Mucosa of stomach (tissue), 1 donor: Measurements from ENCODE around the gene CNNM1.

Source experiments
- H3K27me3 ChIP-seq: one replicate; pipeline ENCODE4 v1.7.0; 2013; ENCODE audit warnings: mild to moderate bottlenecking, low read length; ENCODE audit not compliant: control insufficient read depth, insufficient read depth
- H3K36me3 ChIP-seq: one replicate; pipeline ENCODE4 v1.7.0; 2013; ENCODE audit warnings: low read length; ENCODE audit not compliant: control insufficient read depth, insufficient read depth
- H3K4me1 ChIP-seq: one replicate; pipeline ENCODE4 v1.7.0; 2013; ENCODE audit warnings: mild to moderate bottlenecking, low read length; ENCODE audit not compliant: control insufficient read depth, insufficient read depth
- H3K4me3 ChIP-seq: one replicate; pipeline ENCODE4 v1.7.0; 2013; ENCODE audit warnings: low read length
- H3K9ac ChIP-seq: one replicate; pipeline ENCODE4 v1.7.0; 2013; ENCODE audit warnings: mild to moderate bottlenecking, low read length, moderate library complexity
- H3K9me3 ChIP-seq: one replicate; pipeline ENCODE4 v1.7.0; 2013; ENCODE audit warnings: mild to moderate bottlenecking, low read length, moderate library complexity; ENCODE audit not compliant: control insufficient read depth
- donor health status: Pancreatic carcinoma.

Gene CNNM1

GRCh38 chr10:99329304-99329553 is at the start of gene CNNM1:
Gene CNNM1, plus strand, starts transcription at chr10:99329356. Its CDS starts 32 bp downstream, at chr10:99329388.
- peak within 1 kb of the TSS; percentile 43 for H3K4me3 ChIP-seq
- peaks cover 10% of the 10 kb centered on the region for H3K4me1 ChIP-seq
- peak within 1 kb of the TSS; percentile 28 for H3K9ac ChIP-seq
- no peaks in the 10 kb centered on the region for H3K36me3 ChIP-seq
- H3K27me3 ChIP-seq = peaks cover 11% of the 10 kb centered on the region
- H3K9me3 ChIP-seq = no peaks in the 10 kb centered on the region

- H3K9me3 ChIP-seq = no peaks in the 10 kb centered on the region
- no peaks in the 10 kb centered on the region for H3K27me3 ChIP-seq
- no peak overlapping the region for H3K4me3 ChIP-seq
- no peaks in the 10 kb centered on the region for H3K36me3 ChIP-seq
- no peaks in the 10 kb centered on the region for H3K4me1 ChIP-seq
- no peak overlapping the region for H3K9ac ChIP-seq
These were observed 49.5 kb upstream of the CNNM1 start for GRCh38 chr10:99279626-99280111.

- Histone ChIP-seq H3K27me3 (no peaks in the 10 kb centered on the region), H3K9me3 (no peaks in the 10 kb centered on the region), H3K36me3 (no peaks in the 10 kb centered on the region), H3K4me3 (no peak overlapping the region), H3K4me1 (no peaks in the 10 kb centered on the region), H3K9ac (no peak overlapping the region)
These were observed 48.7 kb upstream of the CNNM1 start for GRCh38 chr10:99280472-99280871.

- Histone ChIP-seq H3K4me3 (no peak overlapping the region), H3K9ac (no peak overlapping the region)
These were observed 43.3 kb upstream of the CNNM1 start for GRCh38 chr10:99285881-99286280.

GRCh38 chr10:99290306-99290705 is 38.9 kb upstream of the CNNM1 start:
- Histone ChIP-seq H3K4me3 (no peak overlapping the region), H3K27me3 (no peaks in the 10 kb centered on the region), H3K36me3 (no peaks in the 10 kb centered on the region), H3K9me3 (no peaks in the 10 kb centered on the region), H3K4me1 (no peaks in the 10 kb centered on the region), H3K9ac (no peak overlapping the region)

More at GRCh38 chr10:99285881-99286280, 43.3 kb upstream of the CNNM1 start:
- Histone ChIP-seq H3K27me3 (no peaks in the 10 kb centered on the region), H3K36me3 (no peaks in the 10 kb centered on the region), H3K9me3 (no peaks in the 10 kb centered on the region), H3K4me1 (no peaks in the 10 kb centered on the region)

- Histone ChIP-seq H3K4me3 (no peak overlapping the region), H3K27me3 (no peaks in the 10 kb centered on the region), H3K4me1 (no peaks in the 10 kb centered on the region), H3K9ac (no peak overlapping the region), H3K36me3 (no peaks in the 10 kb centered on the region), H3K9me3 (no peaks in the 10 kb centered on the region)
These were observed 37.0 kb upstream of the CNNM1 start for GRCh38 chr10:99292159-99292558.

GRCh38 chr10:99296605-99297004 is 32.6 kb upstream of the CNNM1 start:
- no peaks in the 10 kb centered on the region for H3K9me3 ChIP-seq
- no peak overlapping the region for H3K9ac ChIP-seq
- H3K36me3 ChIP-seq = no peaks in the 10 kb centered on the region
- H3K4me3 ChIP-seq = no peak overlapping the region
- no peaks in the 10 kb centered on the region for H3K4me1 ChIP-seq
- no peaks in the 10 kb centered on the region for H3K27me3 ChIP-seq

GRCh38 chr10:99297033-99297432 is 32.1 kb upstream of the CNNM1 start:
- Histone ChIP-seq H3K36me3 (no peaks in the 10 kb centered on the region), H3K9ac (no peak overlapping the region), H3K4me3 (no peak overlapping the region), H3K27me3 (no peaks in the 10 kb centered on the region), H3K9me3 (no peaks in the 10 kb centered on the region), H3K4me1 (no peaks in the 10 kb centered on the region)

GRCh38 chr10:99303899-99304861 is 25.0 kb upstream of the CNNM1 start:
- no peaks in the 10 kb centered on the region for H3K27me3 ChIP-seq
- H3K36me3 ChIP-seq = no peaks in the 10 kb centered on the region
- H3K9ac ChIP-seq = no peak overlapping the region
- no peaks in the 10 kb centered on the region for H3K4me1 ChIP-seq
- no peaks in the 10 kb centered on the region for H3K9me3 ChIP-seq
- no peak overlapping the region for H3K4me3 ChIP-seq

GRCh38 chr10:99304862-99305229 is 24.3 kb upstream of the CNNM1 start:
- H3K9me3 ChIP-seq = no peaks in the 10 kb centered on the region
- H3K4me3 ChIP-seq = no peak overlapping the region
- no peaks in the 10 kb centered on the region for H3K4me1 ChIP-seq
- H3K27me3 ChIP-seq = no peaks in the 10 kb centered on the region
- H3K36me3 ChIP-seq = no peaks in the 10 kb centered on the region
- no peak overlapping the region for H3K9ac ChIP-seq

GRCh38 chr10:99312501-99312900 is 16.7 kb upstream of the CNNM1 start:
- Histone ChIP-seq H3K9me3 (no peaks in the 10 kb centered on the region), H3K9ac (no peak overlapping the region), H3K27me3 (no peaks in the 10 kb centered on the region), H3K36me3 (no peaks in the 10 kb centered on the region), H3K4me1 (no peaks in the 10 kb centered on the region), H3K4me3 (no peak overlapping the region)

GRCh38 chr10:99315853-99316252 is 13.3 kb upstream of the CNNM1 start:
- Histone ChIP-seq H3K9me3 (no peaks in the 10 kb centered on the region), H3K27me3 (no peaks in the 10 kb centered on the region), H3K9ac (no peak overlapping the region), H3K36me3 (no peaks in the 10 kb centered on the region), H3K4me3 (no peak overlapping the region), H3K4me1 (no peaks in the 10 kb centered on the region)
